ENCODE data around the gene MYLK4. TPM values are rescaled to one million over a fixed set of nuclear protein-coding genes. Genes with fewer than 3 reads are reported as not detected.

MYLK4 gene
- total RNA-seq, 4 donors from 2014 or later: 0.28 to 0.79 (median 0.46) TPM

DNA sequence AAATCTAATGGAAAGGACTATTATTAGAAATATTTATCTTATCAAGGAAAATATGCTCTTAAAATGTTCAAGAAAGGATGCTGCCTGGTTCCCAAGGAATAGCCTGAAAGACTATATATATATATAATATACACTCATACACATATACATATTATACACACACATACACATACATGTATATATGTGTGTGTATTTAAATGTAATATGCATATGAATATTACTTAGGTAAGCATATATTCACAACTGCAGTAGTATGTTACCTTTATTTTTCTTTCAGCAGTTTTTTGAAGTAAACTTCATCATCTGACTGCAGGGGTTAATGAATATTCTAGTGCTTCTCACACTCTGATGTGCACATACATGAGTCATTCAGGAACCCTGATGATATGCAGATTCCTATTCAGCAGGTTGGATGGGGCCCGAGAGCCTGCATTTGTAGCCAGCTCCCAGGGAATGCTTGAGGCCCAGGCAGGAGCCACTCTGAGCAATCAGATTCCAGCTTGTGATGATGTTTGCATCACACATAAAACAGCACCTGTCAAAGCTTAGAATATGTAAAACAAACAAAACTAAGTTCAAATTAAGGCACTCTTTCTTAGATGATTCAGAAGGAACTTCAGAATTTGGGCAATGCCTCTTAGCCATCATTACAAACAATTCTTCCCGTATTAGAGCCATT, 16.1 kb downstream of the MYLK4 start:
- TF ChIP-seq, protein P1, sequence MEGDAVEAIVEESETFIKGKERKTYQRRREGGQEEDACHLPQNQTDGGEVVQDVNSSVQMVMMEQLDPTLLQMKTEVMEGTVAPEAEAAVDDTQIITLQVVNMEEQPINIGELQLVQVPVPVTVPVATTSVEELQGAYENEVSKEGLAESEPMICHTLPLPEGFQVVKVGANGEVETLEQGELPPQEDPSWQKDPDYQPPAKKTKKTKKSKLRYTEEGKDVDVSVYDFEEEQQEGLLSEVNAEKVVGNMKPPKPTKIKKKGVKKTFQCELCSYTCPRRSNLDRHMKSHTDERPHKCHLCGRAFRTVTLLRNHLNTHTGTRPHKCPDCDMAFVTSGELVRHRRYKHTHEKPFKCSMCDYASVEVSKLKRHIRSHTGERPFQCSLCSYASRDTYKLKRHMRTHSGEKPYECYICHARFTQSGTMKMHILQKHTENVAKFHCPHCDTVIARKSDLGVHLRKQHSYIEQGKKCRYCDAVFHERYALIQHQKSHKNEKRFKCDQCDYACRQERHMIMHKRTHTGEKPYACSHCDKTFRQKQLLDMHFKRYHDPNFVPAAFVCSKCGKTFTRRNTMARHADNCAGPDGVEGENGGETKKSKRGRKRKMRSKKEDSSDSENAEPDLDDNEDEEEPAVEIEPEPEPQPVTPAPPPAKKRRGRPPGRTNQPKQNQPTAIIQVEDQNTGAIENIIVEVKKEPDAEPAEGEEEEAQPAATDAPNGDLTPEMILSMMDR (IDR thresholded peaks at IDR 0.05): no peak
- no peak for DNase-seq (ENCODE audit: low spot score)
- no peak for ATAC-seq (ENCODE audit: low FRiP score)

DNA sequence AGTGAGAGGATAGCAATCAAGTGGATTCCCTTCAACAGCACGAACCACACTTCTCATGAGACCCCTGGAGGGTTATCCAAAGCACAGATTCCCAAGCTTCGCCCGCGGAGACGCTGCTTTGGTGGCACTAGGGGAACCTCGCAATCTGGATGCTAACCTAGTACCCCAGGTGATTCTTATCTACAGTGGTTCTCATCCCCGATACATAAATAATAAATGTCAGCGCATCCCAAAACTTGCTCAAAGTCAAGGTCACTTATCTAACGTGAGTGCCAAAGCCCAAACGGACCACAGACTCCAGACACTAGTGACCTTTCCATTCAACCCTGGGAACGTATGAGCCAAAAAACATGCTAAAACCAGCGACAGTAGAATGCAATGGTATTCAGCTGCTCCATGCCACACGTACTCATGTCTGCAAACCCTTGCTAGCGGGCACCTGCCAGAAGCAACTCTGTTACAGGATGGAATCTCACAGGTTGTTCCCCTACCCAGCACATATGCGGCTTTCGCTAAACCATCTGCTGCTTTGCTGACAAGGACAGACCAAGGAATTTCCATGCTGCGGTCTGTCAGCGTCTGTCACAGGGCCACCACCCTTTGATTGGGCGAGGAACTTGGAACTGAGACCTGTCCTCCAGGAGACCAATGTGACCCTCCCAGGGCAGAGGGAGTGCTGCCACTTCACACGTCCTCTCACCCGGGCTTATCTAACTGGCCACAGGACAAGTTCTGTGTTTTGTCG, 16.8 kb downstream of the MYLK4 start:
- DNase-seq (ENCODE audit: low spot score) (no peak), ATAC-seq (ENCODE audit: low FRiP score) (no peak)
- TF ChIP-seq, protein P1 (IDR thresholded peaks at IDR 0.05): no peak

DNA sequence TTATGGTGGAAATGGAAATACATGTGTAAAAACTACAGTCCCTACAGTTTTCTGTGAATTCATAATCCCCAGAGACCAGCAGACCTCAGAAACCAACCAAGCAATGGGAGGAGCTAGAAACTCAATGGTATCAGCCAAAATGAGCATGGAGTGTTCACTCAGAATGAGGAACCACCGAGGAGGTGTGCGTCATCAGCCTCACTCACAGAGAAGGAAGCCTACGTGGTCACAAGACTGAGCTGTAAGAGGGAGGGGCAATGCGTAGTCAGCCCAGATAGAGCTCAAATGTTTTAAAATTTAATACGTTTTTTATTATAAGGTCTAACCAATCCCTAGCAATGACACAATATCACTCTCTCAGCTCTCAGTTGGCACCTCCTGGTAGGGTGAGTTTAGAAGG, 17.4 kb downstream of the MYLK4 start:
- no peak for DNase-seq (ENCODE audit: low spot score)
- TF ChIP-seq, protein P1 (IDR thresholded peaks at IDR 0.05): no peak
- no peak for ATAC-seq (ENCODE audit: low FRiP score)

DNA sequence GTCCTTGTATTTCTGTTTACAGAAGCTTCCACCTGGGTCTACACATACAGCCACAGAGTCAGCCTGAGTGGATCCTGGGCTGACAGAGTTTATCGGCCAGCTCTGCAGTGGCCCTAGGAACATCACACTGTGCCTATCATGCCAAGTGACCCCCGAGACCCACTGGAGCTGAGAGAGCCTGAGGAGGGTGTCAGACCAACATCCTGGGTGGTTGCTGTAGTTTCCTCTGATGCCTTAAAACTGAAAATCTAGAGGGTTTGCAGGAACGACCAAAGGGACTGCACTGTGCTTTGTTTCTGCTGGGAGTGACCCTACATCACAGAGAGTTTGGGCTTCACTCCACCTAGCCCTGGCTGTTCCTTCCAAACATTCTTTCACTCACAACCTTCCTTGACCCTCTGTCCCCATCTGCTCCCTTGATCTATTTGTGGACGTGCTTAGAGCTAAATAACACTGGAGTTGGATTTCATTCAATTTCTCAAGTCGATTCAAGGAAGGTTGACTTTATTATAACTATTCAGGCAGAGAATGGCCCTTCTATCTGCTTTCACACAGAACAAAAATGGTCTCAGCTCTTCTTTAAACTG, 18.1 kb downstream of the MYLK4 start:
- ATAC-seq (ENCODE audit: low FRiP score) (no peak), DNase-seq (ENCODE audit: low spot score) (no peak)
- TF ChIP-seq, protein P1 (IDR thresholded peaks at IDR 0.05): no peak

DNA sequence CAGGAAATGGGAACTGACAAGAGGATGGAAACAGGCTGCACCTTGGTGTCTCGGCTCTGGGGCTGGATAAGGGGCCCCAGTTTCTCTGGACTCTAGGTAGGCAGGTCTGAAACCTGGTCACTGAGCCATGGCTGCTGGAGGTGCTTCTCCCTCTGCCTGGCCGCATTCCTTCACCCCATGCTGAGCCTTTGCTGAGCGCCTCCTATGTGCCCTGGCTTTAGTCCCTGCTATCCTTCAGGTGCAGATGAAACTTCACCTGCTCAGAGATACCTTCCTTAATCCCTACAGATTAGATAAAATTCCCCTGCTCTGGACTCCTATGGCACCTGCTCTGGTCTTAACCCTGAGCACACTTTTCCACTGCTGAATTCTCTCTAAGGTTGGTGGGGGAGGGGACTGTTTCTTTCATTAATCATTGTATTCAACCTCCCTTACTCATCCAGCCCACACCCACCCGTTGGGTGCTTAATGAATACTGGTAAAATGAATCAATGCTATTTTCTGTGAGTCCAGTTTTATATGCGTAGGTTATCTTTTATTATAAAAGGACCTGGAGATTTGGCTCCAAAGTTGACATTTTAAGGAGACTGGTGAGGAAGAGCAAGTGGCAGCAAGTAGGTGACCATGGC, 19.3 kb downstream of the MYLK4 start:
- ATAC-seq (ENCODE audit: low FRiP score) (no peak), DNase-seq (ENCODE audit: low spot score) (no peak)
- TF ChIP-seq, protein P1 (IDR thresholded peaks at IDR 0.05): no peak

DNA sequence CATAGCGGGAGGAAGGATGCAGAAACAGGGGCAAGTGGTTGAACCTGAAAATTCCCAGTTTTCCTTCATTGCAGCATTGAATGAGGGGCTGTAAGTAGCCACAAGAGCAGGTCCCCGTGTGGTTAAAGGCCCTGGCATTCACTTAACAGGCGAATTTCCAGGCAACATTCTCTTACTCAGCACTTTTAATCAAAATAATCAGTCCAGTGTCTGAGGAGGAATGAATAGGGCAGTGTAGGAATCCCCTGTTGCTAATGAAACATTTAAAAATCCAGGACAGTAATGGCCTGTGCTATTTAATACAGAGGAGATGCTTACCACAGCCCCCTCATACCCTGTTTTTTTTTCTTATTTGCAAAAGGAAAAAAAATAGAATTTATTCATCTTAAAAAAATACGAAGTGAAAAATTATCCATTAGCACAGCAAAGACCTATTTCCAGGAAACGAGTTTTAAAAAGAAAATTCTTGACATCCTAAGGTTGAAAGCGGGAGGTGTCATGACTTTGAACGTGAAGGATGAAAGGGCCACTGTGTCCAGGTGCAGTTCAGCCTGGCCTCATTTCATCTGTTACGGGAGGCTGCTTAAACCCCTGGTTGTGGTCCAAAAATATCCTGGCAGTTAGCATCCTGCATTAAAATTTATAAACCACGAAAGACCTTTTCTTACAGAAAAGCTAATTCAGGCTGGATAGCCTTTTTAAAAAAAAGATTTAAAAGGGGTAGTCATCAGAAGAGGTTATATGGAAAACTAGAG, 20.2 kb downstream of the MYLK4 start:
- ATAC-seq (ENCODE audit: low FRiP score): no peak
- DNase-seq (ENCODE audit: low spot score): no peak
- TF ChIP-seq, protein P1 (IDR thresholded peaks at IDR 0.05): no peak

Data from omental fat pad (tissue), 4 donors.